GM19328 (cell line): ENCODE results near the gene PAGR1.
"Not testable (repeated sequence)": the region's sequence is repeated elsewhere in the genome, so short reads cannot be mapped to it uniquely, and the experiment has no call there.

ENCODE experiments used
- ATAC-seq: cut with Tn5 transposase; IDR thresholded peaks from one replicate; pipeline ENCODE4 v1.9.1; 2021; ENCODE audit warnings: mild to moderate bottlenecking, moderate library complexity; ENCODE audit not compliant: unreplicated experiment

Gene PAGR1

DNA sequence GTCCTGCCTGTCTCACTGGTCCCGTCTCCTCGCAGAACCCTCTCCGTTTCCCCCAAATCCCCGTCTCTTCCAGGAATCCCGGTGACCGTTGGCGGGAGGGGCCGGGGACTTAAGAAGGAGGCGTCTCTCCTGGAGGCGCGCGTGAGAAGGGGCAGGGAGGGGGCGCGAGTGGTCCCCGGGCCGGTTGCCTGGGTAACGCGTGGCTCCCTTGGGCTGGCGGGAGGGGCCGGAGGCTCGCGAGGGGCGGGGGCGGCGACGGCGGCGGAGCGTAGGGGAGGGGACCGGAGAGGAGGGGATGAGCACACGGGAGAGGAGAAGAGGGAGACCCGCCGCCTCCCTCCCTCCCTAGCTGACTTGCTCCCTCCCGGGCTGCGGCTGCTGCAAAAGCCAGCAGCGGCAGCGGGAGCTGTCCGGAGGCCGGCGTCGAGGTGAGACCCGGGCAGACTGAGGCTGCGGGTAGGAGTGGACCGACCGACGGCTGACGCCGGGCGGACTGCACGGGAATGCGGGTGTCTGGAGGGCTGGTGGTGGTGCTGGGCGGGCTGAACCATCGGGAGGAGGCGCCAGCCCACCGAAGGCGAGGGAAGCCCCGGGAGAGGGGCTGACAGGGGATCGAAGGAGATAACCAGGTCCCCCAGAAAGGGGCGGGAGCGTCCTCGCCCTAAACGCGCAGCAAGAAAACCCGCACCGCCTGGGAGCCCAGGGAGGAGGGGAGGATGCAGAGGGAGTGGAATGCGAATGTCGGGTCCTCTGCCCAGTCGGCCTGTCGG, 3.9 kb upstream of the PAGR1 start, which contains the start of gene PRRT2:
Gene PRRT2 (plus strand): TSS at position 298 of the 770 bp plus-strand sequence. CDS start 862 bp downstream, outside the sequence.
- no peak for ATAC-seq

GRCh38 chr16:29812754-29813643, 3.0 kb upstream of the PAGR1 start:
- ATAC-seq: no peak

GRCh38 chr16:29813644-29814562, 2.0 kb upstream of the PAGR1 start:
- ATAC-seq: no peak

DNA sequence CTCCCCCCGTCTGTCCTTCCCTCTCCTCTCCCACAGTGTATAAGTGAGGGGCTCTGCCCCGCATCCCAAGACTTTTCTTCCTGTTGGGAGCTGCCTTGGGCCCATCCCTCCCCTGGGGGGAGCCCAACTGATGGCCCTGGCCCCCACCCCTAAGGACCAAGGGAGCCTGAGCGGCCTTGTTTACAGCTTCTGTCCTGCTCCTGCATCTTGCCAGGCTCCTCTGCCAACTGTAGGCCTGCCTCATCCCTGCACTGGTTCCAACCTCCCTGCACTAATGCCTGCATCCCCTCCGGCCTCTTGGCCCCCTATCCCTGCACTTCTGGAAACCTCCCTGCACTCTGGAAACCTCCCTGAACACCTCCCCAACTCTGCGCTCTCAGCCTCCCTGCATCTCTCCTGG, 1.4 kb upstream of the PAGR1 start:
- no peak for ATAC-seq

GRCh38 chr16:29815032-29815721, 775 bp upstream of the PAGR1 start:
- no peak for ATAC-seq

DNA sequence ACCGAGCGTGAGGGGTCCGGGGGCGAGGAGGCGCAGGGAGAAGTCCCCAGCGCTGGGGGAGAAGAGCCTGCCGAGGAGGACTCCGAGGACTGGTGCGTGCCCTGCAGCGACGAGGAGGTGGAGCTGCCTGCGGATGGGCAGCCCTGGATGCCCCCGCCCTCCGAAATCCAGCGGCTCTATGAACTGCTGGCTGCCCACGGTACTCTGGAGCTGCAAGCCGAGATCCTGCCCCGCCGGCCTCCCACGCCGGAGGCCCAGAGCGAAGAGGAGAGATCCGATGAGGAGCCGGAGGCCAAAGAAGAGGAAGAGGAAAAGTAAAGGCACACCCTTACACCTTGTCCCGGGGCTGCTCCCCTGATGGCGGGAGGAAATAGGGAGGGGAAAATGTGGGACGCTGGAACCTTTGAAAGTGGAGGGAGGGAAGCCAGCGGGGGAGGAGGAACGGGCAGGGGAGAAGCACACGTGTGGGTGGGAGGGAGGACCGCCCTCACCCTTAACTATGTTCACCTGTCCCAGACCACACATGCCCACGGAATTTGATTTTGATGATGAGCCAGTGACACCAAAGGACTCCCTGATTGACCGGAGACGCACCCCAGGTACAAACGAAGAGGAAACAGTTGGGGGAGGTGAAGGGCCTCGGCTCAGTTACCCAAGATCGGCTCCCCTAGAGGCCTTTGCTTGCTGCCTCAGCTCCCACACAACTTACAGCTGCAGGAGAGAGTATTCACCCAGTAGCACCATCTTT, 916 bp downstream of the PAGR1 start:
- no peak for ATAC-seq

DNA sequence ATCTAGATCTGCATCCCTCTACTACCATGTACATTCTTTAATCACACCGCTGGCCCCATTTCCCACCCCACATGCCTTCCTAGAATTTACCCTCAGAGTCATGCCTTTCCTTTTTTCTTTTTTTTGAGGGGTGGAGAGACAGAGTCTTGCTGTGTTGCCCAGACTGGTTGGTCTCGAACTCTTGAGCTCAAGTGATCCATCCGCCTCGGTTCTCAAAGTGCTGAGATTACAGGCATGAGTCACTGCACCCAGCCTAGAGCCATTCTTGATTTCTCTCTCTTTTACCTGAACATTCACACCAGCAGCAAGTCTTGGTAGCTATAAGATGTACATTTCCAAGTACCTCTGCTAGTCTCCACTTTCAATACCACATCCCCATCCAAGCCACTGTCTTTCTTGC, 2.1 kb downstream of the PAGR1 start:
- no peak for ATAC-seq

DNA sequence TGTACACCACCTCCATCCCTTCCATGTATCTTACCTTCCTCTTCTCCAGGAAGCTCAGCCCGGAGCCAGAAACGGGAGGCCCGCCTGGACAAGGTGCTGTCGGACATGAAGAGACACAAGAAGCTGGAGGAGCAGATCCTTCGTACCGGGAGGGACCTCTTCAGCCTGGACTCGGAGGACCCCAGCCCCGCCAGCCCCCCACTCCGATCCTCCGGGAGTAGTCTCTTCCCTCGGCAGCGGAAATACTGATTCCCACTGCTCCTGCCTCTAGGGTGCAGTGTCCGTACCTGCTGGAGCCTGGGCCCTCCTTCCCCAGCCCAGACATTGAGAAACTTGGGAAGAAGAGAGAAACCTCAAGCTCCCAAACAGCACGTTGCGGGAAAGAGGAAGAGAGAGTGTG, 3.6 kb downstream of the PAGR1 start:
- ATAC-seq: no peak

GRCh38 chr16:29820271-29820701, 4.3 kb downstream of the PAGR1 start, which contains the start of gene MVP:
MVP (plus strand) TSS chr16:29820462; CDS start chr16:29830550, 10,088 bp downstream.
- no peak for ATAC-seq

- ATAC-seq: no peak
Observed at GRCh38 chr16:29820730-29821642, 5.0 kb downstream of the PAGR1 start.

GRCh38 chr16:29821643-29822115, 5.7 kb downstream of the PAGR1 start:
- no peak for ATAC-seq

- ATAC-seq: no peak
Observed at GRCh38 chr16:29824589-29825144, 8.7 kb downstream of the PAGR1 start.

- ATAC-seq: no peak
Observed at GRCh38 chr16:29825145-29826044, 9.4 kb downstream of the PAGR1 start.

DNA sequence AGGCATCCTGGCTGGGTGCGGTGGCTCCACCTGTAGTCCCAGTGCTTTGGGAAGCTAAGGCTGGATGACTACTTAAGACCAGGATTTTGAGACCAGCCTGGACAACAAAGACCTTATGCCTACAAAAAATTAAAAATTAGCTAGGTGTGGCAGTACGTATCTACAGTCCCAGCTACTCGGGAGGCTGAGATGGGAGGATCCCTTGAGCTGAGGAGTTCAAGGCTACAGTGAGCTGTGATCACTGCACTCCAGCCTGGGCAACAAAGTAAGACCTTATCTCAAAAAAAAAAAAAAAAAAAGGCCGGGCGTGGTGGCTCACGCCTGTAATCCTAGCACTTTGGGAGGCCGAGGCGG, 10.4 kb downstream of the PAGR1 start:
- no peak for ATAC-seq

- ATAC-seq: no peak
Observed at GRCh38 chr16:29830774-29831173, 14.8 kb downstream of the PAGR1 start.

DNA sequence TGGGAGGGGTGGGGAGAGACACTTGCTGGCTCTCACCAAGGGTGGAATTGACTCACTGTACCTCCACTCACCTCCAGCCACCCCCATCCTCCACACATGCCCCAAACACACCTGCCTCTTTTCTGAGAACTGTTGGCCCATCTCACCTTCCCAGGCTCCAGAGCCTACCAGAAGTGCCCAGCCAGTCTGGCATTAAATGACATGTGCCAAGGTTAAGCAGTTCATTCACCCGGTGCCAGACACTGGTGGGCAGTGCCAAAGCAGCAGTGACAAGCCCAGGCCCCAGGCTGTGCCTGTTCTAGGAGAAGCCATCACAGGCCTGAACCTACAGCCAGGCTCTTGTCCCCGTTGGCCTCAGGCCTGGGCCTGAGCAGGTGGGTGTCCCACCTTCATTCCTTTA, 15.5 kb downstream of the PAGR1 start:
- ATAC-seq: no peak

DNA sequence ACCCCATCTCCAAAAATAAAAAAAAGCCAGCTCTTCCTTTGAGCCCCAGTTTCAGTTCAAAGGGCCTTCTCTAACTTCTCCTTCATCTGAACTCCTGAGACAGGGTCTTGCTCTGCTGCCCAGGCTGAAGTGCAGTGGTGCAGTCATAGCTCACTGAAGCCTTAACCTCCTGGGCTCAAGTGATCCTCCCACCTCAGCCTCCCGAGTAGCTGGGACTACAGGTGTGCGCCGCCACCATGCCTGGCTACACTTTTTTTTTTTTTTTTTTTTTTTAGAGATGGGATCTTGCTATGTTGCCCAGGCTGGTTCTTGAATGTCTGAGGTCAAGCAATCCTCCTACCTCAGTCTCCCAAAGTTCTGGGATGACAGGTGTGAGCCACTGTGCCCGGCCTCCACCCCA, 17.3 kb downstream of the PAGR1 start:
- not testable (repeated sequence) for ATAC-seq
